Retinal pigment epithelial cell (primary cell): ENCODE data around the gene JPH2.

Experiments
- DNase-seq: peaks from one replicate; pipeline ENCODE4 v3.0.0-alpha.2; 2010; ENCODE audit warnings: low read depth
- H3K4me3 ChIP-seq: 2 replicates; pipeline ENCODE4 v1.5.1; 2011; ENCODE audit warnings: mild to moderate bottlenecking, low read length, control low read depth, moderate library complexity
- TF ChIP-seq, protein P1 (sequence below): conservative IDR thresholded peaks from 2 replicates; pipeline ENCODE4 v1.5.1; 2011; ENCODE audit warnings: low read depth, low read length, control low read depth, inconsistent platforms

The JPH2 gene

GRCh38 chr20:44125332-44126127 is 61.5 kb downstream of the JPH2 start:
- H3K4me3 ChIP-seq, result no peak overlapping the region
- TF ChIP-seq, protein P1, sequence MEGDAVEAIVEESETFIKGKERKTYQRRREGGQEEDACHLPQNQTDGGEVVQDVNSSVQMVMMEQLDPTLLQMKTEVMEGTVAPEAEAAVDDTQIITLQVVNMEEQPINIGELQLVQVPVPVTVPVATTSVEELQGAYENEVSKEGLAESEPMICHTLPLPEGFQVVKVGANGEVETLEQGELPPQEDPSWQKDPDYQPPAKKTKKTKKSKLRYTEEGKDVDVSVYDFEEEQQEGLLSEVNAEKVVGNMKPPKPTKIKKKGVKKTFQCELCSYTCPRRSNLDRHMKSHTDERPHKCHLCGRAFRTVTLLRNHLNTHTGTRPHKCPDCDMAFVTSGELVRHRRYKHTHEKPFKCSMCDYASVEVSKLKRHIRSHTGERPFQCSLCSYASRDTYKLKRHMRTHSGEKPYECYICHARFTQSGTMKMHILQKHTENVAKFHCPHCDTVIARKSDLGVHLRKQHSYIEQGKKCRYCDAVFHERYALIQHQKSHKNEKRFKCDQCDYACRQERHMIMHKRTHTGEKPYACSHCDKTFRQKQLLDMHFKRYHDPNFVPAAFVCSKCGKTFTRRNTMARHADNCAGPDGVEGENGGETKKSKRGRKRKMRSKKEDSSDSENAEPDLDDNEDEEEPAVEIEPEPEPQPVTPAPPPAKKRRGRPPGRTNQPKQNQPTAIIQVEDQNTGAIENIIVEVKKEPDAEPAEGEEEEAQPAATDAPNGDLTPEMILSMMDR, result no peak
- no peak for DNase-seq

- no peak overlapping the region for H3K4me3 ChIP-seq
- no peak for DNase-seq
- TF ChIP-seq, protein P1, result no peak
Observed at GRCh38 chr20:44123874-44124535, 63.0 kb downstream of the JPH2 start.

DNA sequence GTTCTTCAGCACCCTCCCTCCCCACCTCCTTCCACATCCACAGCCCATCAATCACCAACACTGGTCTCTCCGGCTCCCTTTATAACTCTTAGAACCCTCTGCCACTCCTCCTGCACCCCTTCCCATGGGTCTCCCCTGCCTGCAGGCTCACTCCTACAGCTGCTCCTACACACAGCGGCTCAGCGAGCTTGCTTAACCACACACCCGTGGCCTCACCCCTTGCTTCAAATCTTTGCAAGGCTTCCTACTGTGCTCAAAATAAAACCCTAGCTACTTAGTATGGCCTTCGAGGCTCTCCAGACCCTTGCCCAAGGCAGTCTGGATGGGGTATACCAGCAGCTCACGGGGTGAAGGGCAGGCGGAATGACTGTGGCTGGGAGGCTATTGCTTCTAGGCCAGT is 63.7 kb downstream of the JPH2 start:
- TF ChIP-seq, protein P1, result no peak
- DNase-seq, result no peak
- no peak overlapping the region for H3K4me3 ChIP-seq

DNA sequence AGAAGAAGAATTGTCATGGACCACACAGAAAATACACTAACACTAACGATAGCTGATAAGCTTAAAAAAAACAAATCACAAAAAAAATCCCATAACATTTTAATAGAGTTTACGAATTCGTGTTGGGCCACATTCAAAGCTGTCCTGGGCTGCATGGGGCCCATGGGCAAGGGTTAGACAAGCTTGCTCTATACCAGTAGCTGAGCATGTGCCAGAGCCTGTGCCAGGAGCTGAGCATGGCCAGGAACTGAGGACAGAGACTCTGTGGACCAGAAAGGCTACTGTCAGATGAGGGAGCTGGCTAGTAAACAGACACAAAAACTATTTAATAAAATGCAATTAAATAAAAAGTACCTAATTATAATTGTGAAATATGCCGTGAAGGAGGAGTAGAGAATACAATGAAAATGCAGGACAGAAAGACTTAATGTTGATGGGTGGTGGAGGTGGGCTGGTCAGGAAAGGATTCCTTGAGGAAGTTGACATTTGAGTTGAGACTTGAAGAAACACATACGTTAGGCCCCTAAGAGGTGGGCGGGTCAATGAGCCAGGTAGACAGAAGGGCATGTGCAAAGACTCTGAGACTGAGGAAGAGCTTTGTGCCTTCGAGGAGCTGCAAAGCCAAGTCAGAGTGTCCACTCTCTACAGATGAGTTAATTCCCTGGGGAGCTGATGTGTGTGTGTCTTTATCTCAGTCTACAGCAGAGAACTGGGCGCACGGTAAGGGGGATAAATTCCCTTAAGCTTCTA is 66.1 kb downstream of the JPH2 start:
- TF ChIP-seq, protein P1, result no peak
- DNase-seq, result no peak
- H3K4me3 ChIP-seq, result no peak overlapping the region

DNA sequence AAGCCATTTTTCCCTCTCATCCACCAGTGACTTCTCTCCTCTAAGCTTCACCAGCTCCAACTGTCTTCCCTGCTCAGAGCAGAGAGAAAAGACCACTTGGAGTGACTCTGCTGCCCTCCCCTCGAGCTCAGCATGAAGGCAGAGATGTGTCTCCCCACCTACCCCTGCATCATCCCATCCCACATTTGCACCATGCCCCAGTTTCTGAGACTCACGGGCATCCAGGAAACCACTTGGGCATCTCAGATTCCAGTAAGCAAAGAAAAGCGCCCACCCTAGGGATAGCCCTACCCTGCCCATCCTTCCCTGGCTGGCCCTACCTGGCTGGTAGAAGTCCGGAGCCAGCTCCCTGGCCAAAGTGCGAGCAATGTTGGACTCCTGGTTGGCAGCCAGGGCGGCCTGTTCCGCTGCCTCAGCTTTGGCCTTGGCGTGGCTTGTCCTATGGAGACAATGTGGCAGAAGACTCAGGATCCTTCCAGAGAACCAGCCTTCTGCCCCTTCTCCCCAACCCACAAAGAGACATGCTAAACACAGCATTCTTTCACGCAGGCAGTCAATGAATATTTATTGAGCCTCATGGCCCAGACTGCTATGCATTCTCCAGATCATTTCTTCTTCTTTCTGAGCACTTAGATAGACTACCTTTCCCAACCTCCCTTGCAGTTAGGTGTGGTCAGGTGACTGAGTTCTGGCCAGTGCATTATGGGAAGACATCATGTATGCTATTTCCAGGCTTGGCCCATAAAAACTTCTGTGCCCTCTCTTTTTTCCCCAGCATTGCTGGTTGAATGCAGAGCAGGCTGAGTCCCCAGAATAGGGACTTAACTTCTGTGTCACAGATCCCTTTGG is 68.6 kb downstream of the JPH2 start:
- H3K4me3 ChIP-seq, result no peak overlapping the region
- DNase-seq, result no peak
- TF ChIP-seq, protein P1, result no peak

GRCh38 chr20:44117296-44118184 is 69.4 kb downstream of the JPH2 start:
- TF ChIP-seq, protein P1, result no peak
- no peak overlapping the region for H3K4me3 ChIP-seq
- DNase-seq, result no peak
